Ecto neural progenitor cell (in vitro differentiated cells): ENCODE results near the gene NEK6.

ENCODE experiments used
- DNase-seq: peaks from one replicate; pipeline ENCODE4 v3.0.0-alpha.2; 2018; ENCODE audit warnings: low spot score

The NEK6 gene

GRCh38 chr9:124321935-124322334 is 64.2 kb downstream of the NEK6 start:
- DNase-seq = no peak

GRCh38 chr9:124322618-124323432 is 65.1 kb downstream of the NEK6 start:
- DNase-seq = no peak

- no peak for DNase-seq
Observed at GRCh38 chr9:124323904-124324303, 66.2 kb downstream of the NEK6 start.

GRCh38 chr9:124325816-124326215 is 68.1 kb downstream of the NEK6 start:
- no peak for DNase-seq

GRCh38 chr9:124326378-124326777 is 68.6 kb downstream of the NEK6 start:
- DNase-seq = no peak

- DNase-seq = no peak
Observed at GRCh38 chr9:124327491-124327890, 69.7 kb downstream of the NEK6 start.

- no peak for DNase-seq
Observed at GRCh38 chr9:124328285-124328684, 70.5 kb downstream of the NEK6 start.

GRCh38 chr9:124329206-124329792 is 71.5 kb downstream of the NEK6 start:
- no peak for DNase-seq

GRCh38 chr9:124330011-124330697 is 72.4 kb downstream of the NEK6 start:
- DNase-seq = no peak

- no peak for DNase-seq
Observed at GRCh38 chr9:124331580-124331979, 73.8 kb downstream of the NEK6 start.

- DNase-seq = no peak
Observed at GRCh38 chr9:124332361-124333202, 74.8 kb downstream of the NEK6 start.

- no peak for DNase-seq
Observed at GRCh38 chr9:124333203-124333579, 75.4 kb downstream of the NEK6 start.

- DNase-seq = no peak
Observed at GRCh38 chr9:124334568-124335319, 77.0 kb downstream of the NEK6 start.

GRCh38 chr9:124335320-124335707 is 77.6 kb downstream of the NEK6 start:
- no peak for DNase-seq

GRCh38 chr9:124337562-124337961 is 79.8 kb downstream of the NEK6 start:
- no peak for DNase-seq

GRCh38 chr9:124339603-124340146 is 81.9 kb downstream of the NEK6 start:
- no peak for DNase-seq

GRCh38 chr9:124340219-124341069 is 82.7 kb downstream of the NEK6 start:
- no peak for DNase-seq

- DNase-seq = no peak
Observed at GRCh38 chr9:124341455-124342170, 83.9 kb downstream of the NEK6 start.

- DNase-seq = no peak
Observed at GRCh38 chr9:124342402-124342775, 84.6 kb downstream of the NEK6 start.
